Neural progenitor cell (in vitro differentiated cells): ENCODE results near the gene TEX101. TPM values are rescaled to one million over a fixed set of nuclear protein-coding genes. Genes with fewer than 3 reads are reported as not detected.

ENCODE experiments used
- DNase-seq: peaks from one replicate; pipeline ENCODE4 v3.0.0-alpha.2; 2016; ENCODE audit warnings: low spot score
- H2AFZ ChIP-seq: fragments of 200-600 bp; sonication (generic); replicated peaks from 2 replicates; pipeline ENCODE4 v1.6.1; 2016; ENCODE audit warnings: antibody characterized with exemption
- H3F3A ChIP-seq: fragments of 200-600 bp; sonication (generic); 2 replicates; pipeline ENCODE4 v1.6.1; 2016; ENCODE audit warnings: antibody characterized with exemption, low read depth
- H3K27ac ChIP-seq: fragments of 200-600 bp; sonication (generic); 2 replicates; pipeline ENCODE4 v1.5.1; 2016; ENCODE audit warnings: mild to moderate bottlenecking
- H3K27me3 ChIP-seq: fragments of 200-600 bp; sonication (generic); 2 replicates; pipeline ENCODE4 v1.6.1; 2016; ENCODE audit warnings: mild to moderate bottlenecking, moderate library complexity
- H3K36me3 ChIP-seq: fragments of 200-600 bp; sonication (generic); 2 replicates; pipeline ENCODE4 v1.5.1; 2016
- H3K4me1 ChIP-seq: fragments of 200-600 bp; sonication (generic); 2 replicates; pipeline ENCODE4 v1.6.1; 2016; ENCODE audit warnings: mixed run types
- H3K4me2 ChIP-seq: fragments of 200-600 bp; sonication (generic); 2 replicates; pipeline ENCODE4 v1.6.1; 2016
- H3K4me3 ChIP-seq: fragments of 200-600 bp; sonication (generic); 2 replicates; pipeline ENCODE4 v1.5.1; 2016
- H3K79me2 ChIP-seq: fragments of 200-600 bp; sonication (generic); 2 replicates; pipeline ENCODE4 v1.6.1; 2016; ENCODE audit warnings: low read depth
- H3K9ac ChIP-seq: fragments of 200-600 bp; sonication (generic); 2 replicates; pipeline ENCODE4 v1.6.1; 2016
- H3K9me3 ChIP-seq: fragments of 200-600 bp; sonication (generic); 2 replicates; pipeline ENCODE4 v1.5.1; 2016; ENCODE audit warnings: low read depth
- H4K20me1 ChIP-seq: fragments of 200-600 bp; sonication (generic); 2 replicates; pipeline ENCODE4 v1.6.1; 2016; ENCODE audit warnings: low read depth
- H3K27ac Mint-ChIP-seq: 3 replicates; pipeline ENCODE4 v1.8.0; 2021; ENCODE audit warnings: mixed read lengths
- H3K27me3 Mint-ChIP-seq: 2 replicates; pipeline ENCODE4 v1.8.0; 2022; ENCODE audit warnings: low read depth, mild to moderate bottlenecking, inconsistent platforms, moderate library complexity, mixed read lengths; ENCODE audit not compliant: insufficient read depth
- H3K36me3 Mint-ChIP-seq: 3 replicates; pipeline ENCODE4 v1.8.0; 2021; ENCODE audit warnings: mixed read lengths
- H3K4me1 Mint-ChIP-seq: 3 replicates; pipeline ENCODE4 v1.8.0; 2021; ENCODE audit warnings: mixed read lengths
- H3K4me3 Mint-ChIP-seq: 3 replicates; pipeline ENCODE4 v1.8.0; 2021; ENCODE audit warnings: mild to moderate bottlenecking, moderate library complexity, mixed read lengths
- H3K9me3 Mint-ChIP-seq: 3 replicates; pipeline ENCODE4 v1.8.0; 2020; ENCODE audit warnings: mixed read lengths
- CTCF ChIP-seq: fragments of 200-600 bp; sonication (generic); IDR thresholded peaks from 2 replicates; pipeline ENCODE4 v1.5.1; 2017; ENCODE audit warnings: antibody characterized with exemption, mild to moderate bottlenecking
- EZH2 ChIP-seq: fragments of 200-600 bp; sonication (generic); IDR thresholded peaks from 2 replicates; pipeline ENCODE4 v1.6.1; 2017; ENCODE audit warnings: antibody characterized with exemption, mild to moderate bottlenecking, moderate library complexity
- EZH2phosphoT487 ChIP-seq: fragments of 200-600 bp; sonication (generic); IDR thresholded peaks from 2 replicates; pipeline ENCODE4 v1.6.1; 2017; ENCODE audit warnings: antibody characterized with exemption
- total RNA-seq: library from RNA; depleted of rRNA; stranded (reverse); fragments of >200 nt; gene quantifications from 2 replicates; pipeline ENCODE4 v1.2.3, GENCODE V29; 2015; ENCODE audit warnings: low replicate concordance

Gene TEX101
- total RNA-seq, 1 donor from 2014 or later: not detected

- Mint-ChIP-seq H3K36me3 (no peaks in the 10 kb centered on the region), H3K4me1 (no peaks in the 10 kb centered on the region), H3K27me3 (peaks cover 3% of the 10 kb centered on the region), H3K4me3 (no peak overlapping the region), H3K9me3 (no peaks in the 10 kb centered on the region), H3K27ac (no peak overlapping the region)
- H3K36me3 ChIP-seq: no peaks in the 10 kb centered on the region
- H4K20me1 ChIP-seq: no peaks in the 10 kb centered on the region
- no peak overlapping the region for H3K9ac ChIP-seq
- no peak overlapping the region for H3K4me3 ChIP-seq
- DNase-seq: no peak
- H3K4me1 ChIP-seq: no peaks in the 10 kb centered on the region
- H3K27ac ChIP-seq: no peak overlapping the region
- H3K79me2 ChIP-seq: no peaks in the 10 kb centered on the region
- H3F3A ChIP-seq: no peaks in the 10 kb centered on the region
- TF ChIP-seq CTCF (no peak), EZH2 (no peak), EZH2phosphoT487 (no peak)
- H2AFZ ChIP-seq: no peak overlapping the region
- H3K27me3 ChIP-seq: no peaks in the 10 kb centered on the region
- no peaks in the 10 kb centered on the region for H3K9me3 ChIP-seq
- no peak overlapping the region for H3K4me2 ChIP-seq
Observed at GRCh38 chr19:43395561-43395960, 19.1 kb upstream of the TEX101 start.

GRCh38 chr19:43406297-43406696, 8.4 kb upstream of the TEX101 start:
- Histone ChIP-seq H3K27me3 (no peaks in the 10 kb centered on the region), H3K9me3 (no peaks in the 10 kb centered on the region), H3K27ac (no peak overlapping the region), H3K9ac (no peak overlapping the region), H3K36me3 (no peaks in the 10 kb centered on the region), H2AFZ (no peak overlapping the region), H3K4me1 (no peaks in the 10 kb centered on the region), H3K4me2 (no peak overlapping the region), H3K79me2 (no peaks in the 10 kb centered on the region), H4K20me1 (no peaks in the 10 kb centered on the region), H3K4me3 (no peak overlapping the region), H3F3A (no peaks in the 10 kb centered on the region)
- Mint-ChIP-seq H3K9me3 (peaks cover 2% of the 10 kb centered on the region), H3K36me3 (no peaks in the 10 kb centered on the region), H3K27me3 (peaks cover 2% of the 10 kb centered on the region), H3K4me1 (no peaks in the 10 kb centered on the region), H3K4me3 (no peak overlapping the region), H3K27ac (no peak overlapping the region)
- peak; percentile 24 for DNase-seq
- TF ChIP-seq EZH2: no peak
- TF ChIP-seq CTCF: no peak
- no peak for TF ChIP-seq EZH2phosphoT487

GRCh38 chr19:43407416-43408005, 7.2 kb upstream of the TEX101 start:
- no peaks in the 10 kb centered on the region for H3K79me2 ChIP-seq
- peaks cover 5% of the 10 kb centered on the region for H3K9me3 Mint-ChIP-seq
- H3K4me3 ChIP-seq: no peak overlapping the region
- no peak overlapping the region for H2AFZ ChIP-seq
- H3K9me3 ChIP-seq: no peaks in the 10 kb centered on the region
- H3K4me2 ChIP-seq: no peak overlapping the region
- no peak overlapping the region for H3K27ac ChIP-seq
- no peaks in the 10 kb centered on the region for H3F3A ChIP-seq
- no peak overlapping the region for H3K9ac ChIP-seq
- no peaks in the 10 kb centered on the region for H3K36me3 Mint-ChIP-seq
- H3K36me3 ChIP-seq: no peaks in the 10 kb centered on the region
- H3K4me1 Mint-ChIP-seq: no peaks in the 10 kb centered on the region
- no peak for TF ChIP-seq EZH2
- TF ChIP-seq EZH2phosphoT487: no peak
- TF ChIP-seq CTCF: no peak
- DNase-seq: peak; percentile 15
- H3K27me3 Mint-ChIP-seq: peaks cover 6% of the 10 kb centered on the region
- no peaks in the 10 kb centered on the region for H3K4me1 ChIP-seq
- H3K4me3 Mint-ChIP-seq: no peak overlapping the region
- H4K20me1 ChIP-seq: no peaks in the 10 kb centered on the region
- H3K27ac Mint-ChIP-seq: no peak overlapping the region
- H3K27me3 ChIP-seq: no peaks in the 10 kb centered on the region
